ENCODE measurements around the gene BMF. TPM values are rescaled to one million over a fixed set of nuclear protein-coding genes. Genes with fewer than 3 reads are reported as not detected.
A peak's percentile ranks its signal among the peaks of the same experiment; 100 is the strongest.

BMF gene
- total RNA-seq, 3 donors from 2014 or later = 12.6 to 32.1 (median 28.7) TPM

- no peak for TF ChIP-seq CTCF (IDR thresholded peaks at IDR 0.05)
- DNase-seq (no peak), ATAC-seq (no peak)
- Histone ChIP-seq H3K4me1 (ENCODE audit: low read depth) (peaks cover 80% of the 10 kb centered on the region), H3K4me3 (no peak overlapping the region), H3K9me3 (no peaks in the 10 kb centered on the region), H3K36me3 (ENCODE audit: low read depth) (no peaks in the 10 kb centered on the region)
- intact Hi-C loops (cut with DNase I, micrococcal nuclease) = no loop called here
These were observed 11.3 kb downstream of the BMF start for GRCh38 chr15:40097096-40097967.

GRCh38 chr15:40096094-40096891 lies 12.4 kb downstream of the BMF start:
- no peaks in the 10 kb centered on the region for H3K36me3 ChIP-seq (ENCODE audit: low read depth)
- ATAC-seq (no peak), DNase-seq (no peak)
- peaks cover 80% of the 10 kb centered on the region for H3K4me1 ChIP-seq (ENCODE audit: low read depth)
- TF ChIP-seq CTCF (IDR thresholded peaks at IDR 0.05) = no peak
- H3K4me3 ChIP-seq = no peak overlapping the region
- intact Hi-C loops (cut with DNase I, micrococcal nuclease) = no loop called here
- H3K9me3 ChIP-seq = no peaks in the 10 kb centered on the region

GRCh38 chr15:40095371-40096093 lies 13.1 kb downstream of the BMF start:
- Histone ChIP-seq H3K4me1 (ENCODE audit: low read depth) (peaks cover 72% of the 10 kb centered on the region), H3K4me3 (no peak overlapping the region), H3K36me3 (ENCODE audit: low read depth) (no peaks in the 10 kb centered on the region), H3K9me3 (no peaks in the 10 kb centered on the region)
- no peak for DNase-seq
- TF ChIP-seq CTCF (IDR thresholded peaks at IDR 0.05) = no peak
- intact Hi-C loops (cut with DNase I, micrococcal nuclease) = no loop called here
- ATAC-seq = no peak

GRCh38 chr15:40094156-40094555 lies 14.5 kb downstream of the BMF start:
- Histone ChIP-seq H3K4me1 (ENCODE audit: low read depth) (peaks cover 61% of the 10 kb centered on the region), H3K9me3 (no peaks in the 10 kb centered on the region), H3K4me3 (no peak overlapping the region), H3K36me3 (ENCODE audit: low read depth) (no peaks in the 10 kb centered on the region)
- TF ChIP-seq CTCF (IDR thresholded peaks at IDR 0.05) = no peak
- DNase-seq = no peak
- intact Hi-C loops (cut with DNase I, micrococcal nuclease) = no loop called here
- ATAC-seq = no peak

- no peaks in the 10 kb centered on the region for H3K9me3 ChIP-seq
- no peak for TF ChIP-seq CTCF (IDR thresholded peaks at IDR 0.05)
- intact Hi-C loops (cut with DNase I, micrococcal nuclease) = no loop called here
- DNase-seq = no peak
- H3K4me3 ChIP-seq = no peak overlapping the region
- ATAC-seq = peak; percentile 40
- no peaks in the 10 kb centered on the region for H3K36me3 ChIP-seq (ENCODE audit: low read depth)
- peaks cover 53% of the 10 kb centered on the region for H3K4me1 ChIP-seq (ENCODE audit: low read depth)
These were observed 15.5 kb downstream of the BMF start for GRCh38 chr15:40092979-40093869.

Measured in mucosa of descending colon (tissue), 3 donors.